ENCODE data around the gene BOD1.

Gene BOD1

DNA sequence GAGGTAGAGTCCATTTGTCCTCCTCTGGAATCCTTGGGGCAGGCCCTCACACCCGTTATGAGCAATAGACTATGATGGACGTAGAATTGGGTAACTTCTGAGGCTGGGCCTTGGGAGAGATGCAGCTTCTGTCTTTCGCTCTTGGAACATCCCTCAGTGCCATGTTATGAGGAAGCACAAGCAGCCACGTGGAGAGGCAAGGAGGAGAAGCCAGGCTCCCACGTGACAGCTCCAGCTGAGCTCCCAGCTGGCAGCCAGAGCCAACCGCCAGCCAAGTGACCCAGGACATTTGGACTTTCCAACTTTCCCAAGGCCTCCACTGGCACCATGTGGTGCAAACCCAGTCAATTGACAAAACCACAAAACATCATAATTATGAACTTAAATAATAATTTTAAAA, 43.0 kb upstream of the BOD1 start:
- no peaks in the 10 kb centered on the region for H3K9me2 ChIP-seq (replicated peaks; ENCODE audit: low read depth, low read length)
- H3K79me2 ChIP-seq (ENCODE audit: insufficient read depth, low read length) = no peaks in the 10 kb centered on the region
- no peaks in the 10 kb centered on the region for H3K36me3 ChIP-seq (ENCODE audit: insufficient read depth, low read length)
- TF ChIP-seq EZH2phosphoT487 (IDR thresholded peaks at IDR 0.05; ENCODE audit: borderline replicate concordance) = no peak
- TF ChIP-seq, protein P1, sequence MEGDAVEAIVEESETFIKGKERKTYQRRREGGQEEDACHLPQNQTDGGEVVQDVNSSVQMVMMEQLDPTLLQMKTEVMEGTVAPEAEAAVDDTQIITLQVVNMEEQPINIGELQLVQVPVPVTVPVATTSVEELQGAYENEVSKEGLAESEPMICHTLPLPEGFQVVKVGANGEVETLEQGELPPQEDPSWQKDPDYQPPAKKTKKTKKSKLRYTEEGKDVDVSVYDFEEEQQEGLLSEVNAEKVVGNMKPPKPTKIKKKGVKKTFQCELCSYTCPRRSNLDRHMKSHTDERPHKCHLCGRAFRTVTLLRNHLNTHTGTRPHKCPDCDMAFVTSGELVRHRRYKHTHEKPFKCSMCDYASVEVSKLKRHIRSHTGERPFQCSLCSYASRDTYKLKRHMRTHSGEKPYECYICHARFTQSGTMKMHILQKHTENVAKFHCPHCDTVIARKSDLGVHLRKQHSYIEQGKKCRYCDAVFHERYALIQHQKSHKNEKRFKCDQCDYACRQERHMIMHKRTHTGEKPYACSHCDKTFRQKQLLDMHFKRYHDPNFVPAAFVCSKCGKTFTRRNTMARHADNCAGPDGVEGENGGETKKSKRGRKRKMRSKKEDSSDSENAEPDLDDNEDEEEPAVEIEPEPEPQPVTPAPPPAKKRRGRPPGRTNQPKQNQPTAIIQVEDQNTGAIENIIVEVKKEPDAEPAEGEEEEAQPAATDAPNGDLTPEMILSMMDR (conservative IDR thresholded peaks at IDR 0.05; ENCODE audit: low read length) = no peak
- H3K27me3 ChIP-seq (ENCODE audit: insufficient read depth, low read length, poor library complexity, severe bottlenecking) = no peaks in the 10 kb centered on the region
- H3K9me3 ChIP-seq (ENCODE audit: insufficient read depth, low read depth, low read length) = no peaks in the 10 kb centered on the region
- H3K4me2 ChIP-seq (ENCODE audit: low read depth, low read length, poor library complexity, severe bottlenecking) = no peak overlapping the region
- no peaks in the 10 kb centered on the region for H3F3A ChIP-seq (ENCODE audit: low read depth)
- no peak overlapping the region for H3K9ac ChIP-seq (ENCODE audit: low read depth, low read length, poor library complexity, severe bottlenecking)
- H3K4me3 ChIP-seq (ENCODE audit: low read length, poor library complexity, severe bottlenecking) = no peak overlapping the region
- H4K20me1 ChIP-seq (ENCODE audit: insufficient read depth, low read length, poor library complexity, severe bottlenecking) = no peaks in the 10 kb centered on the region
- H2AFZ ChIP-seq (ENCODE audit: low read length) = no peak overlapping the region
- no peaks in the 10 kb centered on the region for H3K4me1 ChIP-seq (ENCODE audit: insufficient read depth, low read length, poor library complexity, severe bottlenecking)

DNA sequence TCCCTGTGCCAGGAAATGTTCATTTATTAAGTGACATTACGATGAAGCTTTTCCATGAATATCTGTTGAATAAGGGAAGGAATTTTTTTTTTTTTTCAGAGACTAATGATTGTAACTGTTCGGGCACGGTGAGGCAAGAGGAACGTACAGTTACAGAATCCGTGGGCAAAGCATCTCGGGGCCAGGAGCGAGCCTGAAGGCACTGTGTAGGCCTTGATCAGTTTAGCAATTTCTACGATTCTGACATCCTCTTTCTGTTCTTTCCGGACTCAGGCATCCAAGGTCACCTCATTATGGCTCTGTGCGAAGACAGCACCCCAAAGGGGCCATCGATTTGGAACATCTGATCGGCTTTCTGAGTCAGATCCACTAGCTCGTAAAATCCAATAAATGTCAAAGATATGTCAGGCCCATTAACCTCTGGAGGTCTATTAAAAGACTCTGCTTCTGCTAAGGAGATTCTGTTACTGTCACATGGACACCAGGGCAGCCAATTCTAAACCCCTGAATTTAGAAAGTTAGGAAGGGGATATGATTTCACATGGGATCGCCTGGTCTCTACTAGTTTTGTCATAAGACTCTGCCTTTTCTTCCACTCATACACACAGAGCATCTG, 41.4 kb upstream of the BOD1 start:
- H3K9me3 ChIP-seq (ENCODE audit: insufficient read depth, low read depth, low read length) = no peaks in the 10 kb centered on the region
- no peaks in the 10 kb centered on the region for H3K4me1 ChIP-seq (ENCODE audit: insufficient read depth, low read length, poor library complexity, severe bottlenecking)
- H4K20me1 ChIP-seq (ENCODE audit: insufficient read depth, low read length, poor library complexity, severe bottlenecking) = no peaks in the 10 kb centered on the region
- no peaks in the 10 kb centered on the region for H3K9me2 ChIP-seq (replicated peaks; ENCODE audit: low read depth, low read length)
- TF ChIP-seq EZH2phosphoT487 (IDR thresholded peaks at IDR 0.05; ENCODE audit: borderline replicate concordance) = no peak
- TF ChIP-seq, protein P1 (conservative IDR thresholded peaks at IDR 0.05; ENCODE audit: low read length) = no peak
- H2AFZ ChIP-seq (ENCODE audit: low read length) = no peak overlapping the region
- H3K4me3 ChIP-seq (ENCODE audit: low read length, poor library complexity, severe bottlenecking) = no peak overlapping the region
- no peaks in the 10 kb centered on the region for H3K27me3 ChIP-seq (ENCODE audit: insufficient read depth, low read length, poor library complexity, severe bottlenecking)
- no peaks in the 10 kb centered on the region for H3K36me3 ChIP-seq (ENCODE audit: insufficient read depth, low read length)
- H3F3A ChIP-seq (ENCODE audit: low read depth) = no peaks in the 10 kb centered on the region
- no peaks in the 10 kb centered on the region for H3K79me2 ChIP-seq (ENCODE audit: insufficient read depth, low read length)
- H3K9ac ChIP-seq (ENCODE audit: low read depth, low read length, poor library complexity, severe bottlenecking) = no peak overlapping the region
- no peak overlapping the region for H3K4me2 ChIP-seq (ENCODE audit: low read depth, low read length, poor library complexity, severe bottlenecking)

DNA sequence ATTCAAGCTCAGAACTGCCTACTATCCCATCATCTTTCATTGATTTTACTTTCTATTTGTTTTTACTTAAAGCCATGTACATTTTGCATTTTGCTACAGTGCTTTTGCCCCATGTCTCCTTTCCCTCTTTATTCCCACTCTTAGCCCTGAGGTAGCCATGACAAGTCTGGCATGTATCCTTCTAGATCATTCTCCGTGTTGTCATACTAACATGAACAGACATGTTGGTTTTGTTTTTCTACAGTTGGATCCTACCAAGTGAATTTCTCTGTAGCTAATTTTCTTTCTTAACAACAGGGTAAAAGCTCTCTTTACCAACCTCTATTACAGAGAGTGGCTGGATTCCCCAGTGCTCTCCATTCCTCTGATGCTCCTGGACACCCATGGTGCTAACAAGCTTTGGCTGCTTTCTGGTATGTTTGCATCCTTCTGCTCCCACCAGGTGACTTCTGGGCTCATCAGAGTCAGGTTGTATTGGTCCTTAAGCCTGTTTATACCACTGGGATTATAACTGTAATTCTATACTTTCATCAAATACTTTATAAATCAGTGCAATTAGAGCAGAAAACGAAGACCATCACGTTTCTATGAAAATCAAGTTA, 38.8 kb upstream of the BOD1 start:
- Histone ChIP-seq H3K36me3 (ENCODE audit: insufficient read depth, low read length) (no peaks in the 10 kb centered on the region), H3K4me1 (ENCODE audit: insufficient read depth, low read length, poor library complexity, severe bottlenecking) (no peaks in the 10 kb centered on the region), H4K20me1 (ENCODE audit: insufficient read depth, low read length, poor library complexity, severe bottlenecking) (no peaks in the 10 kb centered on the region), H3K4me3 (ENCODE audit: low read length, poor library complexity, severe bottlenecking) (no peak overlapping the region), H3K4me2 (ENCODE audit: low read depth, low read length, poor library complexity, severe bottlenecking) (no peak overlapping the region), H3K9me2 (replicated peaks; ENCODE audit: low read depth, low read length) (no peaks in the 10 kb centered on the region), H3K9ac (ENCODE audit: low read depth, low read length, poor library complexity, severe bottlenecking) (no peak overlapping the region), H3K79me2 (ENCODE audit: insufficient read depth, low read length) (no peaks in the 10 kb centered on the region), H2AFZ (ENCODE audit: low read length) (no peak overlapping the region), H3K27me3 (ENCODE audit: insufficient read depth, low read length, poor library complexity, severe bottlenecking) (no peaks in the 10 kb centered on the region), H3K9me3 (ENCODE audit: insufficient read depth, low read depth, low read length) (no peaks in the 10 kb centered on the region), H3F3A (ENCODE audit: low read depth) (no peaks in the 10 kb centered on the region)
- no peak for TF ChIP-seq EZH2phosphoT487 (IDR thresholded peaks at IDR 0.05; ENCODE audit: borderline replicate concordance)
- TF ChIP-seq, protein P1 (conservative IDR thresholded peaks at IDR 0.05; ENCODE audit: low read length) = no peak
